ENCODE results near the gene YARS1.

YARS1 gene

DNA sequence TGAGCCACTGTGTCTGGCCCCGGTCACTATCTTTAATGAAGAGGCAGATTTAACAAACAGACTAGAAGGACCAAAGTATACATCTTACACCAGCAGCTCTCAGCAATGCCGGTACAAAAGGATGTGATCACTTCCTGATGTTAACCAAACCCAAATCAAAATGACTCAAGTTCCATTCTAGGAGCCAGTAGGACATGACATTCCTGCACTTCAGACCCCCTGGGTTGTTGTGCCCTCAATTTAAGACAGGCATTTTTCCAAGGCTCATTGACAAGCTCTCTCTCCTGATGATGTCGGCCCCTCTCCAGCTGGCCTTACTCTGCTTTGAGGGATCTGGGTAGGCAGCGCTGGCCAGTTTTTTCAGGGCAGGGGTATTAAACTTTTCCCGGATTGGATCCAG, 35.1 kb downstream of the YARS1 start:
- no peak overlapping the region for H2AFZ ChIP-seq (ENCODE audit: low read depth, low read length)
- H3K79me2 ChIP-seq (ENCODE audit: low read length) = no peaks in the 10 kb centered on the region
- no peaks in the 10 kb centered on the region for H4K20me1 ChIP-seq (ENCODE audit: insufficient read depth, low read length)
- TF ChIP-seq, protein P1, sequence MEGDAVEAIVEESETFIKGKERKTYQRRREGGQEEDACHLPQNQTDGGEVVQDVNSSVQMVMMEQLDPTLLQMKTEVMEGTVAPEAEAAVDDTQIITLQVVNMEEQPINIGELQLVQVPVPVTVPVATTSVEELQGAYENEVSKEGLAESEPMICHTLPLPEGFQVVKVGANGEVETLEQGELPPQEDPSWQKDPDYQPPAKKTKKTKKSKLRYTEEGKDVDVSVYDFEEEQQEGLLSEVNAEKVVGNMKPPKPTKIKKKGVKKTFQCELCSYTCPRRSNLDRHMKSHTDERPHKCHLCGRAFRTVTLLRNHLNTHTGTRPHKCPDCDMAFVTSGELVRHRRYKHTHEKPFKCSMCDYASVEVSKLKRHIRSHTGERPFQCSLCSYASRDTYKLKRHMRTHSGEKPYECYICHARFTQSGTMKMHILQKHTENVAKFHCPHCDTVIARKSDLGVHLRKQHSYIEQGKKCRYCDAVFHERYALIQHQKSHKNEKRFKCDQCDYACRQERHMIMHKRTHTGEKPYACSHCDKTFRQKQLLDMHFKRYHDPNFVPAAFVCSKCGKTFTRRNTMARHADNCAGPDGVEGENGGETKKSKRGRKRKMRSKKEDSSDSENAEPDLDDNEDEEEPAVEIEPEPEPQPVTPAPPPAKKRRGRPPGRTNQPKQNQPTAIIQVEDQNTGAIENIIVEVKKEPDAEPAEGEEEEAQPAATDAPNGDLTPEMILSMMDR (IDR thresholded peaks at IDR 0.05; ENCODE audit: low read depth, low read length) = no peak
- TF ChIP-seq EZH2phosphoT487 (IDR thresholded peaks at IDR 0.05; ENCODE audit: low read depth) = no peak
- H3K4me2 ChIP-seq (ENCODE audit: low read length) = no peak overlapping the region
- peaks cover 38% of the 10 kb centered on the region for H3K36me3 ChIP-seq (replicated peaks; ENCODE audit: low read depth, low read length)
- no peaks in the 10 kb centered on the region for H3K4me1 ChIP-seq (ENCODE audit: low read length)
- H3K27ac ChIP-seq (ENCODE audit: low read length) = no peak overlapping the region
- H3K4me3 ChIP-seq (ENCODE audit: low read length) = no peak overlapping the region
- no peak overlapping the region for H3K9ac ChIP-seq (ENCODE audit: low read length)
- no peaks in the 10 kb centered on the region for H3K27me3 ChIP-seq (ENCODE audit: low read depth, low read length)
- H3K9me3 ChIP-seq (ENCODE audit: insufficient read depth, low read length) = no peaks in the 10 kb centered on the region

DNA sequence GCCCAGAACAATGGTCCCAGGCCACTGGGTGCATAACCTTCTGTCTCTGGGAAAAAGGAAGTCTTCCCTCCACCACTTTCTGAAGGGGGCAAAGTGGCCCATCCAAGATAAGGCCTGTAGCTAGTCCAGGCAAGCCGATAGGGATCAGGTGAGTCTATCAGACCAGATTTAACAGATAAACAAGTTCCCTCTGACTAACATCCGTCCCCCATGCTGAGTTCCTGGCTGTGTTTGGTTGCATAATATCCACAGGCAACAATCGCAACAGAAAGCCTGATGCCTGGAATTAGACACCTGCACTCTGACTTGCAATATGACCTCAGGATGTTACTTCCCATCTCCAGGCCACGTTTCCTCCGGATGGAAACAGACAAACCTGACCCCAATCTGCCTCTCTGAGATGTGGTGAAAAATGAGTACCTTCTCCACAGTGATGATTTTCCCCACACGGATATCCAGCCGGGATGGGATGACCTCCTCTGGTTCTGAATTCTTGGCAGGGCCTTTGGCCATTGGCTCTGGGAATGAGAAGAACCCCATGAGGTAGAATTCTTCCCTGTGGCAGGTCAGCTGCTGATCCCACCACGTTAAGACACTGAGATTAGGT, 36.4 kb downstream of the YARS1 start:
- Histone ChIP-seq H3K36me3 (replicated peaks; ENCODE audit: low read depth, low read length) (peaks cover 32% of the 10 kb centered on the region), H3K9me3 (ENCODE audit: insufficient read depth, low read length) (no peaks in the 10 kb centered on the region), H3K4me3 (ENCODE audit: low read length) (no peak overlapping the region), H2AFZ (ENCODE audit: low read depth, low read length) (no peak overlapping the region), H4K20me1 (ENCODE audit: insufficient read depth, low read length) (no peaks in the 10 kb centered on the region), H3K4me1 (ENCODE audit: low read length) (no peaks in the 10 kb centered on the region), H3K27me3 (ENCODE audit: low read depth, low read length) (no peaks in the 10 kb centered on the region), H3K27ac (ENCODE audit: low read length) (no peak overlapping the region), H3K4me2 (ENCODE audit: low read length) (no peak overlapping the region), H3K79me2 (ENCODE audit: low read length) (no peaks in the 10 kb centered on the region), H3K9ac (ENCODE audit: low read length) (no peak overlapping the region)
- TF ChIP-seq, protein P1 (IDR thresholded peaks at IDR 0.05; ENCODE audit: low read depth, low read length) = no peak
- TF ChIP-seq EZH2phosphoT487 (IDR thresholded peaks at IDR 0.05; ENCODE audit: low read depth) = no peak

DNA sequence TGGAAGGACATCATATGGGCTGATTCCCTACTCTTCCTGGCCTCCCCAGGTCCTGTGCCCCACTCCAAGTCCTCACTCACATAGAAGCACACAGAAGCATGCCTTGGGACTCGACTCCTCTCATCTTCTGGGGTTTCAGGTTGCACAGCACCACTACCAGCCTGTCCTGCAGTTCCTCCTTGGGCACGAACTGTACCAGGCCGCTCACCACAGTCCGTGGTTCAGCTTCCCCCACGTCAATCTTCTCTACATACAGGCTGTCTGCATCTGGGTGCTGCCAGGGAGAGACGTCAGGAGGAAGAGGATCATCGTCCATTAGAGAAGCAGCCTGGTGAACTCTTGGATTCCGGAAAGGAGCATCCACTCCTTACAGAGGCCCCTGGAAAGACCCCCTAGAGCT, 37.2 kb downstream of the YARS1 start:
- Histone ChIP-seq H3K36me3 (replicated peaks; ENCODE audit: low read depth, low read length) (peaks cover 38% of the 10 kb centered on the region), H3K4me3 (ENCODE audit: low read length) (no peak overlapping the region), H3K9me3 (ENCODE audit: insufficient read depth, low read length) (no peaks in the 10 kb centered on the region), H3K27ac (ENCODE audit: low read length) (no peak overlapping the region), H3K79me2 (ENCODE audit: low read length) (no peaks in the 10 kb centered on the region), H3K9ac (ENCODE audit: low read length) (no peak overlapping the region), H4K20me1 (ENCODE audit: insufficient read depth, low read length) (no peaks in the 10 kb centered on the region), H2AFZ (ENCODE audit: low read depth, low read length) (no peak overlapping the region), H3K4me2 (ENCODE audit: low read length) (no peak overlapping the region), H3K27me3 (ENCODE audit: low read depth, low read length) (no peaks in the 10 kb centered on the region), H3K4me1 (ENCODE audit: low read length) (no peaks in the 10 kb centered on the region)
- TF ChIP-seq EZH2phosphoT487 (IDR thresholded peaks at IDR 0.05; ENCODE audit: low read depth) = no peak
- TF ChIP-seq, protein P1 (IDR thresholded peaks at IDR 0.05; ENCODE audit: low read depth, low read length) = no peak

DNA sequence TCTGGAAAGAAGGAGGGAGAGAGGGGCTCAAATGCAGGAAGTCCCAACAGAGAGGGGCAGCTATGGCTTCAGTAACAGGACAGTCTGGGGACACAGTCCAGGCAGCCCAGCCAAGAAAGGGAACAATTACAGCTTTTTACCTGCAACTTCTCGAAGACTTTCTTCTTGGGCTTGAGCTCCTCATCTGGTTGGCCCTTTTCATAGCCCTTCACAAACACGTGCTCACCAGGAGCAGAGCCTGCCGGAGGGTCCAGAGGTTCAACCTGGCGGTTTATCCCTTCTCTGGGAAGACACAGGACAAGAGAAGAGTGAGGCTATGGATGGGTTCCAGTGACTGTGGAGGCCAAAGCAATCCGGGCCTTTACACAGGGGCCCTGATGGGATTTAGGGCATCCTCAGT, 37.9 kb downstream of the YARS1 start:
- H3K4me3 ChIP-seq (ENCODE audit: low read length) = no peak overlapping the region
- TF ChIP-seq, protein P1 (IDR thresholded peaks at IDR 0.05; ENCODE audit: low read depth, low read length) = no peak
- TF ChIP-seq EZH2phosphoT487 (IDR thresholded peaks at IDR 0.05; ENCODE audit: low read depth) = no peak
- no peak overlapping the region for H3K9ac ChIP-seq (ENCODE audit: low read length)
- no peaks in the 10 kb centered on the region for H3K9me3 ChIP-seq (ENCODE audit: insufficient read depth, low read length)
- H2AFZ ChIP-seq (ENCODE audit: low read depth, low read length) = no peak overlapping the region
- H4K20me1 ChIP-seq (ENCODE audit: insufficient read depth, low read length) = no peaks in the 10 kb centered on the region
- no peaks in the 10 kb centered on the region for H3K79me2 ChIP-seq (ENCODE audit: low read length)
- H3K4me2 ChIP-seq (ENCODE audit: low read length) = no peak overlapping the region
- H3K27ac ChIP-seq (ENCODE audit: low read length) = no peak overlapping the region
- H3K27me3 ChIP-seq (ENCODE audit: low read depth, low read length) = no peaks in the 10 kb centered on the region
- no peaks in the 10 kb centered on the region for H3K4me1 ChIP-seq (ENCODE audit: low read length)
- peaks cover 34% of the 10 kb centered on the region for H3K36me3 ChIP-seq (replicated peaks; ENCODE audit: low read depth, low read length)

Data from OCI-LY3 (cell line).